Measurements from ENCODE around the gene NIP7.

GRCh38 chr16:69318177-69318910 is 21.2 kb upstream of the NIP7 start:
- TF ChIP-seq, protein P1, sequence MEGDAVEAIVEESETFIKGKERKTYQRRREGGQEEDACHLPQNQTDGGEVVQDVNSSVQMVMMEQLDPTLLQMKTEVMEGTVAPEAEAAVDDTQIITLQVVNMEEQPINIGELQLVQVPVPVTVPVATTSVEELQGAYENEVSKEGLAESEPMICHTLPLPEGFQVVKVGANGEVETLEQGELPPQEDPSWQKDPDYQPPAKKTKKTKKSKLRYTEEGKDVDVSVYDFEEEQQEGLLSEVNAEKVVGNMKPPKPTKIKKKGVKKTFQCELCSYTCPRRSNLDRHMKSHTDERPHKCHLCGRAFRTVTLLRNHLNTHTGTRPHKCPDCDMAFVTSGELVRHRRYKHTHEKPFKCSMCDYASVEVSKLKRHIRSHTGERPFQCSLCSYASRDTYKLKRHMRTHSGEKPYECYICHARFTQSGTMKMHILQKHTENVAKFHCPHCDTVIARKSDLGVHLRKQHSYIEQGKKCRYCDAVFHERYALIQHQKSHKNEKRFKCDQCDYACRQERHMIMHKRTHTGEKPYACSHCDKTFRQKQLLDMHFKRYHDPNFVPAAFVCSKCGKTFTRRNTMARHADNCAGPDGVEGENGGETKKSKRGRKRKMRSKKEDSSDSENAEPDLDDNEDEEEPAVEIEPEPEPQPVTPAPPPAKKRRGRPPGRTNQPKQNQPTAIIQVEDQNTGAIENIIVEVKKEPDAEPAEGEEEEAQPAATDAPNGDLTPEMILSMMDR (IDR thresholded peaks at IDR 0.05; ENCODE audit: low read depth, low read length, poor library complexity, severe bottlenecking), result no peak
- TF ChIP-seq EZH2phosphoT487 (IDR thresholded peaks at IDR 0.05; ENCODE audit: borderline replicate concordance, low read length), result no peak

Measured in DOHH2 (cell line).